Stimulated activated CD4-positive, alpha-beta T cell treated with anti-CD3 and anti-CD28 coated beads, Interleukin-1b, Interleukin-23, amount 100 ng/mL, for 4 hours (primary cell): ENCODE measurements around the gene RPH3AL.
"Not testable (repeated sequence)": the region's sequence is repeated elsewhere in the genome, so short reads cannot be mapped to it uniquely, and the experiment has no call there.

ENCODE experiments used
- DNase-seq, 2 donors: peaks; one replicate each; pipeline ENCODE4 v3.0.0-alpha.2; 2020; ENCODE audit warnings: low read depth in 2 of 2

The RPH3AL gene

GRCh38 chr17:260944-261343 is 91.7 kb downstream of the RPH3AL start:
- DNase-seq = no peak

- no peak for DNase-seq
Observed at GRCh38 chr17:260031-260791, 92.4 kb downstream of the RPH3AL start.

GRCh38 chr17:259341-259976 is 93.1 kb downstream of the RPH3AL start:
- DNase-seq = no peak

- no peak for DNase-seq
Observed at GRCh38 chr17:258906-259305, 93.7 kb downstream of the RPH3AL start.

GRCh38 chr17:258045-258734 is 94.4 kb downstream of the RPH3AL start:
- DNase-seq = no peak

GRCh38 chr17:253091-253846 is 99.3 kb downstream of the RPH3AL start:
- DNase-seq = no peak

GRCh38 chr17:252456-252855 is 100.2 kb downstream of the RPH3AL start:
- no peak for DNase-seq

GRCh38 chr17:251531-251930 is 101.1 kb downstream of the RPH3AL start:
- no peak for DNase-seq

GRCh38 chr17:250487-251300 is 101.9 kb downstream of the RPH3AL start:
- DNase-seq = no peak

- no peak for DNase-seq
Observed at GRCh38 chr17:249236-249993, 103.2 kb downstream of the RPH3AL start.

GRCh38 chr17:248337-249235 is 104.0 kb downstream of the RPH3AL start:
- no peak for DNase-seq

GRCh38 chr17:247767-248166 is 104.8 kb downstream of the RPH3AL start:
- no peak for DNase-seq

GRCh38 chr17:246851-247421 is 105.7 kb downstream of the RPH3AL start:
- no peak for DNase-seq

GRCh38 chr17:246226-246625 is 106.4 kb downstream of the RPH3AL start:
- DNase-seq = no peak

GRCh38 chr17:245611-246010 is 107.0 kb downstream of the RPH3AL start:
- no peak for DNase-seq

GRCh38 chr17:245020-245419 is 107.6 kb downstream of the RPH3AL start:
- DNase-seq = no peak

GRCh38 chr17:243924-244323 is 108.7 kb downstream of the RPH3AL start:
- not testable (repeated sequence) for DNase-seq

- no peak for DNase-seq
Observed at GRCh38 chr17:238964-239259, 113.7 kb downstream of the RPH3AL start.
